GM12878 (cell line): ENCODE measurements around the gene STK35. TPM values are rescaled to one million over a fixed set of nuclear protein-coding genes. Genes with fewer than 3 reads are reported as not detected.

ENCODE experiments used
- FOXM1 ChIP-seq: IDR thresholded peaks from 2 replicates; pipeline ENCODE4 v1.6.1; 2012; ENCODE audit warnings: low read depth, mild to moderate bottlenecking, inconsistent platforms, low read length, moderate library complexity
- MYB ChIP-seq: fragments of 150-350 bp; IDR thresholded peaks from 2 replicates; pipeline ENCODE4 v1.6.1; 2014; ENCODE audit warnings: mild to moderate bottlenecking, low read depth, low read length, borderline replicate concordance
- PAX5 ChIP-seq: IDR thresholded peaks from 2 replicates; pipeline ENCODE4 v1.6.1; 2011; ENCODE audit warnings: low read depth, low read length, borderline replicate concordance
- POU2F2 ChIP-seq: IDR thresholded peaks from 3 replicates; pipeline ENCODE4 v1.6.1; 2011; ENCODE audit warnings: low read depth, mild to moderate bottlenecking, low read length, borderline replicate concordance
- RAD21 ChIP-seq: IDR thresholded peaks from 2 replicates; pipeline ENCODE4 v1.6.1; 2011; ENCODE audit warnings: mild to moderate bottlenecking, low read depth, low read length, moderate library complexity; ENCODE audit not compliant: insufficient read depth
- SMAD1 ChIP-seq: fragments of 450-650 bp; IDR thresholded peaks from 2 replicates; pipeline ENCODE4 v1.6.1; 2018; ENCODE audit warnings: mild to moderate bottlenecking, low read depth; ENCODE audit not compliant: partially characterized antibody
- YBX1 ChIP-seq: fragments of 450-650 bp; IDR thresholded peaks from 2 replicates; pipeline ENCODE4 v1.6.1; 2016; ENCODE audit warnings: antibody characterized with exemption
- ZNF207 ChIP-seq: fragments of 450-650 bp; IDR thresholded peaks from 2 replicates; pipeline ENCODE4 v1.6.1; 2014; ENCODE audit warnings: antibody characterized with exemption, mild to moderate bottlenecking, borderline replicate concordance
- polyA plus RNA-seq, 11 experiments: library from polyadenylated mRNA; depleted of rRNA in 4 of 11; unstranded in 6 of 11; stranded (reverse) in 5 of 11; fragments of >200 nt; fragmentation: Nextera tagmentation in 4 of 11; fragmentation: Illumina TruSeq in 1 of 11; extraction: Ambion mirVana in 4 of 11; extraction: Trizol in 1 of 11; gene quantifications; 1 replicate in 1 of 11; 2 replicates in 10 of 11; pipeline versions ENCODE4 v1.2.1 to v1.2.3, GENCODE V29; 2011 to 2016; ENCODE audit warnings: inconsistent platforms in 2 of 11, missing spikeins in 2 of 11, low read depth in 1 of 11
- total RNA-seq, 4 experiments: library from RNA; depleted of rRNA in 3 of 4; stranded (reverse); fragments of >200 nt in 3 of 4; fragmentation: Illumina TruSeq in 1 of 4; extraction: Trizol in 1 of 4; gene quantifications; 2 replicates each; pipeline versions ENCODE4 v1.2.1 to v1.2.3, GENCODE V29; 2013 to 2021
- TF ChIP-seq, protein P1 (sequence below): fragments of 150-350 bp; IDR thresholded peaks from 2 replicates; pipeline ENCODE4 v1.6.1; 2016; ENCODE audit warnings: low read depth, low read length
- TF ChIP-seq, protein P2 (sequence below): fragments of 450-650 bp; IDR thresholded peaks from 2 replicates; pipeline ENCODE4 v1.6.1; 2017; ENCODE audit warnings: mild to moderate bottlenecking
- TF ChIP-seq, protein P3 (sequence below): fragments of 450-650 bp; IDR thresholded peaks from 2 replicates; pipeline ENCODE4 v1.6.1; 2018; ENCODE audit warnings: borderline replicate concordance, mild to moderate bottlenecking; ENCODE audit not compliant: partially characterized antibody

STK35 gene
- total and polyA plus RNA-seq, 10 of the 15 experiments (the other 5 are each of a cell fraction or from before 2014, with no cell fraction given) = 2.9 to 19.4 (median 9.6) TPM

DNA sequence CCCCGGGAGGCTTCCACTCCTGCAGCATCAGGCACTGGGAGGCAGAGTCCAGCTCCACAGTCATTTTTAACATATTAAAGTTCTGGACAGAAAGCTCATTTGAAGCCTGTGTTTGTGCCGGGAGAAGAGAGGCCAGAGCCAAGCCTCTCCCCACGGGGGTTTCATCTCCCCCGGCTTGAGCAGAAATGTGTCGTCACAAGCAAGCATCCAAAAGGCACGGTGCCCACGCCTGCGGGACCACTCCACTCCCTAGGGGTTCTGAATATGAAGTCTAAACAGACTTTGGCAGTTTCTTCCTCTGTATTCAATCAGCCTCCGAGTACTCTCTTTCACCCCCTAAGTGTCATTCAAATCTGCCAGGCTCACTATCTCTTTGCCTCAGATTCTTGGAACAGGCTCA lies 75.3 kb downstream of the STK35 start (continued):
- no peak for TF ChIP-seq MYB
- no peak for TF ChIP-seq PAX5
- TF ChIP-seq RAD21 = no peak
- no peak for TF ChIP-seq SMAD1
- no peak for TF ChIP-seq FOXM1
- TF ChIP-seq, protein P1, sequence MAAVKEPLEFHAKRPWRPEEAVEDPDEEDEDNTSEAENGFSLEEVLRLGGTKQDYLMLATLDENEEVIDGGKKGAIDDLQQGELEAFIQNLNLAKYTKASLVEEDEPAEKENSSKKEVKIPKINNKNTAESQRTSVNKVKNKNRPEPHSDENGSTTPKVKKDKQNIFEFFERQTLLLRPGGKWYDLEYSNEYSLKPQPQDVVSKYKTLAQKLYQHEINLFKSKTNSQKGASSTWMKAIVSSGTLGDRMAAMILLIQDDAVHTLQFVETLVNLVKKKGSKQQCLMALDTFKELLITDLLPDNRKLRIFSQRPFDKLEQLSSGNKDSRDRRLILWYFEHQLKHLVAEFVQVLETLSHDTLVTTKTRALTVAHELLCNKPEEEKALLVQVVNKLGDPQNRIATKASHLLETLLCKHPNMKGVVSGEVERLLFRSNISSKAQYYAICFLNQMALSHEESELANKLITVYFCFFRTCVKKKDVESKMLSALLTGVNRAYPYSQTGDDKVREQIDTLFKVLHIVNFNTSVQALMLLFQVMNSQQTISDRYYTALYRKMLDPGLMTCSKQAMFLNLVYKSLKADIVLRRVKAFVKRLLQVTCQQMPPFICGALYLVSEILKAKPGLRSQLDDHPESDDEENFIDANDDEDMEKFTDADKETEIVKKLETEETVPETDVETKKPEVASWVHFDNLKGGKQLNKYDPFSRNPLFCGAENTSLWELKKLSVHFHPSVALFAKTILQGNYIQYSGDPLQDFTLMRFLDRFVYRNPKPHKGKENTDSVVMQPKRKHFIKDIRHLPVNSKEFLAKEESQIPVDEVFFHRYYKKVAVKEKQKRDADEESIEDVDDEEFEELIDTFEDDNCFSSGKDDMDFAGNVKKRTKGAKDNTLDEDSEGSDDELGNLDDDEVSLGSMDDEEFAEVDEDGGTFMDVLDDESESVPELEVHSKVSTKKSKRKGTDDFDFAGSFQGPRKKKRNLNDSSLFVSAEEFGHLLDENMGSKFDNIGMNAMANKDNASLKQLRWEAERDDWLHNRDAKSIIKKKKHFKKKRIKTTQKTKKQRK = no peak
- no peak for TF ChIP-seq YBX1
- TF ChIP-seq, protein P2, sequence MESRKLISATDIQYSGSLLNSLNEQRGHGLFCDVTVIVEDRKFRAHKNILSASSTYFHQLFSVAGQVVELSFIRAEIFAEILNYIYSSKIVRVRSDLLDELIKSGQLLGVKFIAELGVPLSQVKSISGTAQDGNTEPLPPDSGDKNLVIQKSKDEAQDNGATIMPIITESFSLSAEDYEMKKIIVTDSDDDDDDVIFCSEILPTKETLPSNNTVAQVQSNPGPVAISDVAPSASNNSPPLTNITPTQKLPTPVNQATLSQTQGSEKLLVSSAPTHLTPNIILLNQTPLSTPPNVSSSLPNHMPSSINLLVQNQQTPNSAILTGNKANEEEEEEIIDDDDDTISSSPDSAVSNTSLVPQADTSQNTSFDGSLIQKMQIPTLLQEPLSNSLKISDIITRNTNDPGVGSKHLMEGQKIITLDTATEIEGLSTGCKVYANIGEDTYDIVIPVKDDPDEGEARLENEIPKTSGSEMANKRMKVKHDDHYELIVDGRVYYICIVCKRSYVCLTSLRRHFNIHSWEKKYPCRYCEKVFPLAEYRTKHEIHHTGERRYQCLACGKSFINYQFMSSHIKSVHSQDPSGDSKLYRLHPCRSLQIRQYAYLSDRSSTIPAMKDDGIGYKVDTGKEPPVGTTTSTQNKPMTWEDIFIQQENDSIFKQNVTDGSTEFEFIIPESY = no peak
- TF ChIP-seq, protein P3, sequence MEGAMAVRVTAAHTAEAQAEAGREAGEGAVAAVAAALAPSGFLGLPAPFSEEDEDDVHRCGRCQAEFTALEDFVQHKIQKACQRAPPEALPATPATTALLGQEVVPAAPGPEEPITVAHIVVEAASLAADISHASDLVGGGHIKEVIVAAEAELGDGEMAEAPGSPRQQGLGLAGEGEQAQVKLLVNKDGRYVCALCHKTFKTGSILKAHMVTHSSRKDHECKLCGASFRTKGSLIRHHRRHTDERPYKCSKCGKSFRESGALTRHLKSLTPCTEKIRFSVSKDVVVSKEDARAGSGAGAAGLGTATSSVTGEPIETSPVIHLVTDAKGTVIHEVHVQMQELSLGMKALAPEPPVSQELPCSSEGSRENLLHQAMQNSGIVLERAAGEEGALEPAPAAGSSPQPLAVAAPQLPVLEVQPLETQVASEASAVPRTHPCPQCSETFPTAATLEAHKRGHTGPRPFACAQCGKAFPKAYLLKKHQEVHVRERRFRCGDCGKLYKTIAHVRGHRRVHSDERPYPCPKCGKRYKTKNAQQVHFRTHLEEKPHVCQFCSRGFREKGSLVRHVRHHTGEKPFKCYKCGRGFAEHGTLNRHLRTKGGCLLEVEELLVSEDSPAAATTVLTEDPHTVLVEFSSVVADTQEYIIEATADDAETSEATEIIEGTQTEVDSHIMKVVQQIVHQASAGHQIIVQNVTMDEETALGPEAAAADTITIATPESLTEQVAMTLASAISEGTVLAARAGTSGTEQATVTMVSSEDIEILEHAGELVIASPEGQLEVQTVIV = no peak
- no peak for TF ChIP-seq ZNF207
- TF ChIP-seq POU2F2 = no peak
- TF ChIP-seq, all 136 proteins: peak for 0
